GM12865 (cell line): Measurements from ENCODE around the gene ATM.
A peak's percentile ranks its signal among the peaks of the same experiment; 100 is the strongest.

ENCODE experiments used
- DNase-seq: peaks from one replicate; pipeline ENCODE4 v3.0.0; 2010; ENCODE audit warnings: low read depth
- H3K4me3 ChIP-seq: 2 replicates; pipeline ENCODE4 v1.5.1; 2011; ENCODE audit warnings: mild to moderate bottlenecking, low read depth, low read length, control low read depth
- TF ChIP-seq, protein P1 (sequence below): IDR thresholded peaks from 2 replicates; pipeline ENCODE4 v1.5.1; 2011; ENCODE audit warnings: low read length, control low read depth, low read depth, inconsistent platforms; ENCODE audit not compliant: insufficient read depth; ENCODE audit errors: missing control alignments

ATM gene

GRCh38 chr11:108222574-108223347, at the start of gene ATM, which contains the start of gene NPAT:
ATM (plus strand) TSS chr11:108223067; CDS start chr11:108227625, 4,558 bp downstream.
NPAT (minus strand) TSS chr11:108222638; CDS start chr11:108222536, 102 bp downstream.
- peak within 1 kb of the TSS; percentile 96 for H3K4me3 ChIP-seq
- DNase-seq = peak; percentile 99
- TF ChIP-seq, protein P1, sequence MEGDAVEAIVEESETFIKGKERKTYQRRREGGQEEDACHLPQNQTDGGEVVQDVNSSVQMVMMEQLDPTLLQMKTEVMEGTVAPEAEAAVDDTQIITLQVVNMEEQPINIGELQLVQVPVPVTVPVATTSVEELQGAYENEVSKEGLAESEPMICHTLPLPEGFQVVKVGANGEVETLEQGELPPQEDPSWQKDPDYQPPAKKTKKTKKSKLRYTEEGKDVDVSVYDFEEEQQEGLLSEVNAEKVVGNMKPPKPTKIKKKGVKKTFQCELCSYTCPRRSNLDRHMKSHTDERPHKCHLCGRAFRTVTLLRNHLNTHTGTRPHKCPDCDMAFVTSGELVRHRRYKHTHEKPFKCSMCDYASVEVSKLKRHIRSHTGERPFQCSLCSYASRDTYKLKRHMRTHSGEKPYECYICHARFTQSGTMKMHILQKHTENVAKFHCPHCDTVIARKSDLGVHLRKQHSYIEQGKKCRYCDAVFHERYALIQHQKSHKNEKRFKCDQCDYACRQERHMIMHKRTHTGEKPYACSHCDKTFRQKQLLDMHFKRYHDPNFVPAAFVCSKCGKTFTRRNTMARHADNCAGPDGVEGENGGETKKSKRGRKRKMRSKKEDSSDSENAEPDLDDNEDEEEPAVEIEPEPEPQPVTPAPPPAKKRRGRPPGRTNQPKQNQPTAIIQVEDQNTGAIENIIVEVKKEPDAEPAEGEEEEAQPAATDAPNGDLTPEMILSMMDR = peak; percentile 82

DNA sequence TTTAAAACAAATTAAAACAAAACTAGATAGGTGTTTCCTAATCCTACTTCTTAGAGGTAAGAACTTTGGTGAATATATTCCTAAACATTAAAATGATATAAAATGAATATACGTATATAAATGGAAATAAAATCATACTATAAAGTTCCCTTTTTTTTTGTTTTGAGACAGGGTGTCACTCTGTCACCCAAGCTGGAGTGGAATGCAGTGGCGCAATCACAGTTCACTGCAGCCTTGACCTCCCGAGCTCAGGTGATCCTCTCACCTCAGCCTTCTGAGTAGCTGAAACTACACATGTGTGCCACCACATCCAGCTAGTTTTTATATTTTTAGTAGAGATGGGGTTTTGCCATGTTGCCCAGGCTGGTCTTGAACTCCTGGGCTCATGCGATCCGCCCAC, 45.3 kb upstream of the ATM start:
- DNase-seq = no peak
- TF ChIP-seq, protein P1 = no peak
- no peak overlapping the region for H3K4me3 ChIP-seq

DNA sequence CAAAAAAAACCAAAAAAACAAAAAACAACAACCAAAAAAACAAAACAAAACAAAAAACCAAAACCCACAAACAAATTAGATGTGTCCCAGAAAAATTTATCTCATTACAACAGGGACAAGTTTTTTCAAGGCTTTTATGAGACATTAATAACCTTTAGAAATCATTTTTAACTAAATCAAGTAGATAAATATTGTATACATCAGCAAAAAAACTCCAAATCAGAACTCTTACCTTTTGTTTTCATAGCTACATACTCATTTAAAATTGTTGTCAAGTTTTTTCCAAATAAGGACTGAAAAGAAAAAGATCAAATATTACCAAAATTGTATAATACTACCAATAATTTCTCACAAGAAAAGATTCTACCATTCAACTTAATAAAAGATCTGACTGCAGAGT, 29.1 kb upstream of the ATM start:
- TF ChIP-seq, protein P1 = no peak
- no peak overlapping the region for H3K4me3 ChIP-seq
- DNase-seq = no peak

GRCh38 chr11:108196901-108197300, 26.0 kb upstream of the ATM start:
- peak overlapping the region; percentile 7; the same call in 1 of the 2 replicates for H3K4me3 ChIP-seq
- DNase-seq = peak; percentile 50
- TF ChIP-seq, protein P1 = no peak

- peak; percentile 42 for DNase-seq
- TF ChIP-seq, protein P1 = no peak
- peak overlapping the region; percentile 7; the same call in 1 of the 2 replicates for H3K4me3 ChIP-seq
These were observed 25.5 kb upstream of the ATM start for GRCh38 chr11:108197351-108197750.

GRCh38 chr11:108198833-108199232, 24.0 kb upstream of the ATM start:
- TF ChIP-seq, protein P1 = no peak
- H3K4me3 ChIP-seq = no peak overlapping the region
- no peak for DNase-seq
